Fibroblast of mammary gland (primary cell): ENCODE data around the gene SDCCAG8.
"Not testable (repeated sequence)": the region's sequence is repeated elsewhere in the genome, so short reads cannot be mapped to it uniquely, and the experiment has no call there.

Source experiments
- DNase-seq: peaks from one replicate; pipeline ENCODE4 v3.0.0-alpha.2; 2010; ENCODE audit warnings: low read depth
- H3K4me3 ChIP-seq: 2 replicates; pipeline ENCODE4 v1.5.1; 2011; ENCODE audit warnings: low read depth, mild to moderate bottlenecking, low read length, moderate library complexity; ENCODE audit not compliant: control insufficient read depth
- TF ChIP-seq, protein P1 (sequence below): conservative IDR thresholded peaks from 2 replicates; pipeline ENCODE4 v1.5.1; 2011; ENCODE audit warnings: low read depth, low read length, inconsistent platforms; ENCODE audit not compliant: control insufficient read depth, insufficient read depth

Gene SDCCAG8

DNA sequence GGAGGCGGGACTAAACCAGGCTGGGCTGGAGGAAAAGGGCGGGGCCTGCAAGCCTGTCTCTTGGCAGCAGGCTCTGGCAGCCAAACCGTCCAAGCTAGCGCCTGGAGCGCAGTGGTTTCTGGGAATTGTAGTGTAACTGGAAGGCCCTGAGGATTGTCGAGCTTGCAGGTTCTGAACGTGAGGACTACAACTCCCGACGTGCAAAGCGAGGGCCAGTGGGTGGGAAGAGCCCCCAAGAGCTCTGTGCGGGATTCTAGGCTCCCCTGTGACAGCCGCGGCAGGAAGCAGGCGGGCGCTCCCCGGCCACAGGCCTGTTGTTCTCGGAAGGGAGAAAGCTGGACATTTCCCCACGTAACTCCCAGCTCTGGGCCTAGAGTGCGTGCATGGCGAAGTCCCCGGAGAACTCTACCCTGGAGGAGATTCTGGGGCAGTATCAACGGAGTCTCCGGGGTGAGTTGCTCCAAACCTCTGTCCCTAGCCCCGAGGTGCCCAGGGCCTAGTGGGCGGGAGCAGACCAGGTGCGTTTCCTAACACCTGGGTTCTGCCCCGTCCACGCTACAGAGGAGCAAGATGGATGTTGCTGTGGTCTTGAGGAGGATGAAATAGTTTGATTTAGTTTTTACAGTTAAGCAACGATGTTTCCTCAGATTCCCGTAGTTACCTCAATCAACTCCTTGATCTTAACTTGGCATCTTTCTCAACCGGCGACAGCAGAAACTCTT, at the start of gene SDCCAG8:
SDCCAG8 (plus strand) TSS at position 251 of the 722 bp plus-strand sequence; CDS start at position 384, 133 bp downstream.
- TF ChIP-seq, protein P1, sequence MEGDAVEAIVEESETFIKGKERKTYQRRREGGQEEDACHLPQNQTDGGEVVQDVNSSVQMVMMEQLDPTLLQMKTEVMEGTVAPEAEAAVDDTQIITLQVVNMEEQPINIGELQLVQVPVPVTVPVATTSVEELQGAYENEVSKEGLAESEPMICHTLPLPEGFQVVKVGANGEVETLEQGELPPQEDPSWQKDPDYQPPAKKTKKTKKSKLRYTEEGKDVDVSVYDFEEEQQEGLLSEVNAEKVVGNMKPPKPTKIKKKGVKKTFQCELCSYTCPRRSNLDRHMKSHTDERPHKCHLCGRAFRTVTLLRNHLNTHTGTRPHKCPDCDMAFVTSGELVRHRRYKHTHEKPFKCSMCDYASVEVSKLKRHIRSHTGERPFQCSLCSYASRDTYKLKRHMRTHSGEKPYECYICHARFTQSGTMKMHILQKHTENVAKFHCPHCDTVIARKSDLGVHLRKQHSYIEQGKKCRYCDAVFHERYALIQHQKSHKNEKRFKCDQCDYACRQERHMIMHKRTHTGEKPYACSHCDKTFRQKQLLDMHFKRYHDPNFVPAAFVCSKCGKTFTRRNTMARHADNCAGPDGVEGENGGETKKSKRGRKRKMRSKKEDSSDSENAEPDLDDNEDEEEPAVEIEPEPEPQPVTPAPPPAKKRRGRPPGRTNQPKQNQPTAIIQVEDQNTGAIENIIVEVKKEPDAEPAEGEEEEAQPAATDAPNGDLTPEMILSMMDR: no peak
- peak within 1 kb of the TSS; percentile 84 for H3K4me3 ChIP-seq
- DNase-seq: peak; percentile 100

DNA sequence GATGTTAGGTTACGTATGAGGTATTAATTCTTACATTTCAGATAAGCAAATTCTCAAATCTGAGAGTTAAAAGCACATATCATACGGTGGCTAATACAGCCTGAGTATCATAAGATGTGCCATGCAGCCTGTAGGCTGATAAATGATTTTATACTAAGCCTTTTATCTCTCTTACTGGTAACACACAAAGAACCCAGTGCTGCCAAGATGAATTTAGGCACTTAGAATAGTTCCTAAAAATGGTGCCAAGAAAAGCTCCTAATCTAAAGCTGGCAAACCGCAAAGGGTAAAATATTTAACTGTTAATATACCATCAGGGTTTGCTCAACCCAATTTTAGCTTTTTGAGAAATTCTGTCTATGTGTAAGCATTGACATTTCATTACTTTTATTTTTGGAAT, 43.9 kb upstream of the SDCCAG8 start:
- not testable (repeated sequence) for H3K4me3 ChIP-seq, DNase-seq

DNA sequence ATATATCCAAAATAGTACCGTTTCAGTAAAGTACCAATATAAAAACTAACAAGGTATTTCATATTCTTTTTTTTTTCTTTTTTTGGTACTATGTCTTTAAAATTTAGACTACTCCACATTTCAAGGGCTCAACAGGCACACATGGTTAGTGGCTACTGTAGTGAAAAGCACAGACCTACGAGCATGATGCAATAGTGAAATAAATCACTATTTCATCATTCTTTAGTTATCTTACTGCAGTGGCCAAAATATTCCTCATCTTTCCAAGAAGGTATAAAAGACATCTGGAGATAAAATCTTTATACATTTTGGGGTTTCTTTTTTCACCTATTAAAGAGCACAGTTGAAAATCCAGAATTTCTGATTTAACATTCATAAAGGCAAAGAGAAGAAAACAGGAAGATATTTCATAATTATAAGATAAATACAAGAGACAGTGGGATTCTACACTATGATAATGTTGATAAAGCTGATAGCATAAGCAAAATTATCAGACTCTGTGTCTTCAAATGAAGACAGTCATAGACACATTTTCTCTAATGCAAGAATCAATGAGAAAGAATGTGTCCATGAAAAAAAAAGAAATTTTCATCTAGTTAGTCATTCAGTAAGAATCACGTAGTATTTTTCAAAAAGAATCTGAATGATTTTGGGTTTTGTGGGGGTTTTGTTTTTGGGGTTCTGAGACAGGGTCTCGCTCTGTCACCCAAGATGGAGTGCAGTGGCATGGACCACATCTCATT, 42.6 kb upstream of the SDCCAG8 start:
- TF ChIP-seq, protein P1: no peak
- H3K4me3 ChIP-seq: no peak overlapping the region
- DNase-seq: peak; percentile 82

DNA sequence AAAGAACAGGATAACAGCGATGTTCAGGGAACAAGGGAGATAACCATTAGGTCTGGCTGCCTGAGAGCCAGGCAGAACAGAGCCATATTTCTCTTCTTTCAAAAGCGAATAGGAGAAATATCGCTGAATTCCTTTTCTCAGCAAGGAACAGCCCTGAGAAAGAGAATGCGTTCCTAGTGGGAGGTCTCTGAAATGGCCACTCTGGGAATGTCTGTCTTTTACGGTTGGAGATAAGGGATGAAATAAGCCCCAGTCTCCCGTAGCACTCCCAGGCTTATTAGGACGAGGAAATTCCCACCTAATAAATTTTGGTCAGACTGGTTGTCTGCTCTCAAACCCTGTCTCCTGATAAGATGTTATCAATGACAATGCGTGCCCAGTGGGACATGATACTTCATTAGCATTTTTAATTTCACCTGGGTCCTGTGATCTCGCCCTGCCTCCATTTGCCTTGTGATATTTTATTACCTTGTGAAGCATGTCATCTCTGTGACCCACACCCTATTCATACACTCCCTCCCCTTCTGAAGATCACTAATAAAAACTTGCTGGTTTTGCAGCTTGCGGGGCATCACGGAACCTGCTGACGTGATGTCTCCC, 40.5 kb upstream of the SDCCAG8 start:
- H3K4me3 ChIP-seq, DNase-seq: not testable (repeated sequence)

DNA sequence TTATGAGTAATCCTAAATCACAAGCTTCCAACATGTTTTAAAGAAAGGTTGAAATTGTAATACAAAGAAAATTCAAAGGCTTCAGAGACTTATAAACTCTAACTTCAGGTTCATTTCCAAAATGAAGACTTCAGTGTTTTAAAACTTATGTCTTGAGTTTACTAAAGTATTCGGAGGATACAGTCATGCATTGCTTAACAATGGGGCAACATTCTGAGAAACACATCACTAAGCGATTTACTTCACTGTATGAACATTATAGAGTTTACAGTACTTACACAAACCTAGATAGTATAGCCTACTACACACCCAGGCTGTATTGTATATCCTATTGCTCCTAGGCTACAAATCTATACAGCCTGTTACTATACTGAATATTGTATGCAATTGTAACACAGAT, 39.1 kb upstream of the SDCCAG8 start:
- DNase-seq: peak; percentile 36
- TF ChIP-seq, protein P1: no peak
- H3K4me3 ChIP-seq: no peak overlapping the region

DNA sequence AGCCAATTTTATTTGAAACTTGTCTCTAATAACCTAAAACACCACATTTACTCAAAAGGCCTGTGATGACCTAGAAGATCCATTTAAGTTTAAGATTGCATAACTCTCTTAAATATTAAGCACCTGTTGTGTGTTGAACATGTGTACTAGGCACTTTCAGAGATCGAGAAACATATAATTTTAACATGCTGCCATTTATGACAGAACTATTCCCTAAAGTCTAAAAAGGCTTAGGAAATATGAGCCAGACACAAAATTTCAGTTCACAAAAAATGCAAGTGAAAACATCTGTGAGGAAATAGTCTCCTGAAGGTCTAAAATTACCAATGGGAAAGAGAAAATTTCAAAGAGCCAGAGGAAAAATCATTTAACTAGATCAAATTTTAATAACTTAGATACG, 38.5 kb upstream of the SDCCAG8 start:
- TF ChIP-seq, protein P1: no peak
- no peak for DNase-seq

DNA sequence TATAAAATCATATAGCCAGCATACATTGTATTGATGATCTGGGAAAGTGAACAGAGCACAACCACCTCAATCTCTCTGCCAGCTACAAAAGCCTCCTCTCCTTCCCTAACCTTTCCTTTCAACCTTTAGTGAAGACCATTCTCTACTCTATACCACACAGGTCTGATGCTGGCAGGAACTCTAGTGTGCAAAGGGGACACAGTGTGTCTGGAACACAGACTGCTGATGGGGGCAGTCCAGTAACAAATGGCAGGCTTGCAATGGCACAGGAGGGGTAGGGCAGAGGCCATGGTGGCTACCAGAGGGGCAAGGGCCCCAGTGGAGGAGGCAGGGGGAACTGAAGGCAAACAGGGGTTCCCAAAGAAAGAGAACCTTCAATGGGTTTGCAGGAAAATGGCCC, 37.8 kb upstream of the SDCCAG8 start:
- no peak overlapping the region for H3K4me3 ChIP-seq
- TF ChIP-seq, protein P1: no peak
- no peak for DNase-seq

More for the DNA sequence above, 38.5 kb upstream of the SDCCAG8 start:
- no peak overlapping the region for H3K4me3 ChIP-seq
